GM18951 (cell line): ENCODE data around the gene NR3C2.

Experiments
- POLR2A ChIP-seq: IDR thresholded peaks from 4 replicates; pipeline ENCODE4 v1.6.1; 2011; ENCODE audit warnings: mild to moderate bottlenecking; ENCODE audit not compliant: insufficient read length, insufficient read depth; ENCODE audit errors: extremely low read depth
- in situ Hi-C: fragments of 300-500 bp; cut with MboI; formaldehyde crosslinking; loops from one replicate; pipeline ENCODE4 v1.12.0; 2022; ENCODE audit warnings: low sequenced_read_pairs, mixed read lengths, inconsistent platforms; ENCODE audit not compliant: unreplicated experiment

The NR3C2 gene

GRCh38 chr4:148057984-148058859 is 384.0 kb downstream of the NR3C2 start:
- in situ Hi-C loops = no loop called here

GRCh38 chr4:148057516-148057915 is 384.7 kb downstream of the NR3C2 start:
- in situ Hi-C loops = no loop called here
- TF ChIP-seq POLR2A = no peak

More at GRCh38 chr4:148057984-148058859, 384.0 kb downstream of the NR3C2 start:
- TF ChIP-seq POLR2A = no peak

- in situ Hi-C loops = no loop called here
- no peak for TF ChIP-seq POLR2A
Measured at GRCh38 chr4:148056879-148057278, 385.3 kb downstream of the NR3C2 start.

GRCh38 chr4:148055844-148056243 is 386.4 kb downstream of the NR3C2 start:
- in situ Hi-C loops = no loop called here

GRCh38 chr4:148054275-148054674 is 387.9 kb downstream of the NR3C2 start:
- in situ Hi-C loops = no loop called here

More at GRCh38 chr4:148055844-148056243, 386.4 kb downstream of the NR3C2 start:
- TF ChIP-seq POLR2A = no peak

GRCh38 chr4:148053298-148054003 is 388.8 kb downstream of the NR3C2 start:
- TF ChIP-seq POLR2A = no peak

More at GRCh38 chr4:148054275-148054674, 387.9 kb downstream of the NR3C2 start:
- TF ChIP-seq POLR2A = no peak

GRCh38 chr4:148052448-148052847 is 389.8 kb downstream of the NR3C2 start:
- in situ Hi-C loops = no loop called here
- TF ChIP-seq POLR2A = no peak

More at GRCh38 chr4:148053298-148054003, 388.8 kb downstream of the NR3C2 start:
- in situ Hi-C loops = no loop called here

- TF ChIP-seq POLR2A = no peak
Measured at GRCh38 chr4:148051403-148051802, 390.8 kb downstream of the NR3C2 start.

GRCh38 chr4:148048598-148048997 is 393.6 kb downstream of the NR3C2 start:
- in situ Hi-C loops = no loop called here
- TF ChIP-seq POLR2A = no peak

More at GRCh38 chr4:148051403-148051802, 390.8 kb downstream of the NR3C2 start:
- in situ Hi-C loops = no loop called here

GRCh38 chr4:148044912-148045352 is 397.3 kb downstream of the NR3C2 start:
- in situ Hi-C loops = no loop called here
- no peak for TF ChIP-seq POLR2A

- TF ChIP-seq POLR2A = no peak
- in situ Hi-C loops = no loop called here
Measured at GRCh38 chr4:148044089-148044911, 397.9 kb downstream of the NR3C2 start.

- no peak for TF ChIP-seq POLR2A
- in situ Hi-C loops = no loop called here
Measured at GRCh38 chr4:148041606-148042329, 400.4 kb downstream of the NR3C2 start.

GRCh38 chr4:148034813-148035212 is 407.4 kb downstream of the NR3C2 start:
- in situ Hi-C loops = no loop called here
- no peak for TF ChIP-seq POLR2A
